ENCODE measurements around the gene FBN1. TPM values are rescaled to one million over a fixed set of nuclear protein-coding genes. Genes with fewer than 3 reads are reported as not detected.

Gene FBN1
- total RNA-seq, 2 donors from 2014 or later = 57.1 to 84.9 TPM

DNA sequence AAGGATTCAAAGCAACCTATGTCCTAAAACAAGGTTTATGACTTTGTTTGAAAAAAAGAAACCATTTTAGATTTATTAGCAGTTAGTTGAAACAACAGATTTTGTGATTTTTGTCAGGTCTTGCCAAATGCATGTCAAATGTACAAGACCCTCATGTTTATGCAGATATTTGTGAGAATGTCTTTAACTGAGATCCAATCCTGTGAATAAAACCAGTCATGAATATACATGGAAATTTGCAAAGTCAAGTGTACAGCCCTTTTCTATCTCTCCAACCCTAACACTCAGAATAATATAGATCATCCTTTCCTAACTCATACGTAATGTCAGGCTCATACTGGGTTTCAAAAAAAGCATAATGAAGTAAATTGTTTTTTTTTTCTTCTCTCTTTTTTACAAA is 237.9 kb downstream of the FBN1 start:
- TF ChIP-seq, protein P1, sequence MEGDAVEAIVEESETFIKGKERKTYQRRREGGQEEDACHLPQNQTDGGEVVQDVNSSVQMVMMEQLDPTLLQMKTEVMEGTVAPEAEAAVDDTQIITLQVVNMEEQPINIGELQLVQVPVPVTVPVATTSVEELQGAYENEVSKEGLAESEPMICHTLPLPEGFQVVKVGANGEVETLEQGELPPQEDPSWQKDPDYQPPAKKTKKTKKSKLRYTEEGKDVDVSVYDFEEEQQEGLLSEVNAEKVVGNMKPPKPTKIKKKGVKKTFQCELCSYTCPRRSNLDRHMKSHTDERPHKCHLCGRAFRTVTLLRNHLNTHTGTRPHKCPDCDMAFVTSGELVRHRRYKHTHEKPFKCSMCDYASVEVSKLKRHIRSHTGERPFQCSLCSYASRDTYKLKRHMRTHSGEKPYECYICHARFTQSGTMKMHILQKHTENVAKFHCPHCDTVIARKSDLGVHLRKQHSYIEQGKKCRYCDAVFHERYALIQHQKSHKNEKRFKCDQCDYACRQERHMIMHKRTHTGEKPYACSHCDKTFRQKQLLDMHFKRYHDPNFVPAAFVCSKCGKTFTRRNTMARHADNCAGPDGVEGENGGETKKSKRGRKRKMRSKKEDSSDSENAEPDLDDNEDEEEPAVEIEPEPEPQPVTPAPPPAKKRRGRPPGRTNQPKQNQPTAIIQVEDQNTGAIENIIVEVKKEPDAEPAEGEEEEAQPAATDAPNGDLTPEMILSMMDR (IDR thresholded peaks at IDR 0.05) = no peak
- no peak for DNase-seq (ENCODE audit: low spot score)
- Histone ChIP-seq H3K4me3 (no peak overlapping the region), H3K27ac (no peak overlapping the region), H3K9me3 (no peaks in the 10 kb centered on the region), H3K27me3 (no peaks in the 10 kb centered on the region), H3K36me3 (peaks cover 11% of the 10 kb centered on the region), H3K4me1 (peaks cover 0 to 6% of the 10 kb centered on the region in 2 donors)

DNA sequence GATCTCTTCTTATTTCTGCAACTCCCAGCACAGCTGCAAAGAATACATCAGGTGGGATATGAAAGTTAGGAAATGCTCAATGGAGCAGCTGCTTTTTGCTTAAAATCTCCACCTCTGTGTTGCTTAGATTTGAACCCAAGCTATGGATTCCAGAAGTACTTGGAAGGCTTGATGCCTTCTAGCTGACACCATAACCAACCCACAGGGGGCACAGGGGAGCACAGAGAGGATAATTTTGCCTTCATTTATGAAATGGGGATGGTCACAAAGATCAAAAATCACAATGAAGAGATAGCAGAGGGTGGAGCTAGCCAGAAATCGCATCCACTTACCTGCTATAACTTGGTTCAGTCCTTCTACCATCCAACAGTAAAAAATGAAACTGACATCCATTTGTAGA is 238.6 kb downstream of the FBN1 start:
- TF ChIP-seq, protein P1 (IDR thresholded peaks at IDR 0.05) = no peak
- H3K4me1 ChIP-seq = no peaks in the 10 kb centered on the region
- no peaks in the 10 kb centered on the region for H3K9me3 ChIP-seq
- DNase-seq (ENCODE audit: low spot score) = no peak
- H3K27me3 ChIP-seq = no peaks in the 10 kb centered on the region
- no peak overlapping the region for H3K27ac ChIP-seq
- no peak overlapping the region for H3K4me3 ChIP-seq
- H3K36me3 ChIP-seq = peaks cover 11% of the 10 kb centered on the region

DNA sequence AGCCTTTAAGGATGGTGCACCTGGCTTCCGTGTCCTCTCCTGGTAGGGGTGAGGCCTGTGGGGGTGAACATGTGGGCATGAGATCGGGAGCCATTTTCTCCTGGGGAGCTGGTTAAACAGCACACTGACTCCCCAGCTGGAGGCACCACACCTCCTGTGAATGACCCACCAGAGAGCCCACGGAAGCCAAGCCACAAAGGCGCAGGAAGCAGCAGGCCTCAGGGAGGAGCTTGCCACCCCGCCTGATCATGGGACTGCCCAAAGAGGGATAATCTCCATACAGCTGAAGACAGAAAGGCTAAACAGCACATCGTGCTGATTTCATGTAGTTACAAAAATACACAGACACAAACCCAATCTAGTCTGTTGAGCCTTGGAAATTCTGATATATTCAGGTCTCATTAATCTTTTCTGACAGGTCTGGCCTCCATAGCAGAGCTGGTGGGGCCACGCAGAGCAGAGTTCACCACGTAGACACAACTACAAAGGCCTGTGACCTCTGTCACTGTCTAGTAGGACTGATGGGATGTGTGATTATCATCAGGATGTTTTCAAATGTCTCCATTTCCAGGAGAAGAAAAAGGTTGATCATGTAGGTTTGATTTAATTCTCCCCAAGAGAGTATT is 239.1 kb downstream of the FBN1 start:
- TF ChIP-seq, protein P1 (IDR thresholded peaks at IDR 0.05) = no peak
- no peaks in the 10 kb centered on the region for H3K4me1 ChIP-seq
- no peak for DNase-seq (ENCODE audit: low spot score)

DNA sequence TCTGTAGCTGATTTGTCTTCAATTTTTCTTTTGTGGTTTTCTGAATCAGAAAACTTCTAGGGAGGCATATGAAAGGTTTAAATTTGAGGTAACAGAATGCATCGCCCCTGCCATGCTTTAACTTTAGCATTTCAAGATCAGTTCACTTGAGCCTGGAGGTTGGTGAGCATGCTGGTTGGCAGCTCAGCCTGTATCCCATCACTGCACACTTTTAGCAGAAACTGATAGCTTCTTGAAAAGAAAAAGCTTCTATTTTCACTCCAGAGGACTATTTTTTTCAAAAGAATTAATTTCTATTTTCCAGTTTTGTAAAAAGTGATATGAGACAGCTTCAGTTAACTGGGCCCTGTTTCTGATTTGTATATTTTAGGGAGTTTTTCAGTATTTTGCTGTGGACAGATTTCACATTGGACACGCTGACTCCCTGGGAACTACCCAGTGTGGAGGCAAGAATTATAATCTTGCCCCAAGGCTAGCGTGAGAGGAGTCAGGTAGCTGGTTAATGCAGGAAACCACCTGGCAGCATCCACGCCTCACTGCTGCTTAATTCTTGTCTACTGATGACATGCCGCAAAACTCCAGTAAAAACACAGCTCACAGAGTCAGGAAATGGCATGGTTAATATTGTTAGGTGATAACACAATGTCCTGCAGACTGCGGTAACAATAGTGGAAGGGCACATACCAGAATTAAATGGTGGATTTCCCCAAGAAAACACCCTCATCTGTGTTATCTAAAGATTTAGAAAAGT is 242.9 kb downstream of the FBN1 start:
- no peak overlapping the region for H3K27ac ChIP-seq
- no peaks in the 10 kb centered on the region for H3K9me3 ChIP-seq
- H3K4me1 ChIP-seq = peaks cover 0 to 4% of the 10 kb centered on the region in 2 donors
- TF ChIP-seq, protein P1 (IDR thresholded peaks at IDR 0.05) = no peak
- no peak overlapping the region for H3K4me3 ChIP-seq
- H3K36me3 ChIP-seq = no peaks in the 10 kb centered on the region
- no peak for DNase-seq (ENCODE audit: low spot score)
- no peaks in the 10 kb centered on the region for H3K27me3 ChIP-seq

More for the DNA sequence above, 239.1 kb downstream of the FBN1 start:
- H3K36me3 ChIP-seq = peaks cover 10% of the 10 kb centered on the region
- no peaks in the 10 kb centered on the region for H3K27me3 ChIP-seq
- no peaks in the 10 kb centered on the region for H3K9me3 ChIP-seq
- peak overlapping the region in 1 of 2 donors; percentile 23 for H3K27ac ChIP-seq
- H3K4me3 ChIP-seq = no peak overlapping the region

DNA sequence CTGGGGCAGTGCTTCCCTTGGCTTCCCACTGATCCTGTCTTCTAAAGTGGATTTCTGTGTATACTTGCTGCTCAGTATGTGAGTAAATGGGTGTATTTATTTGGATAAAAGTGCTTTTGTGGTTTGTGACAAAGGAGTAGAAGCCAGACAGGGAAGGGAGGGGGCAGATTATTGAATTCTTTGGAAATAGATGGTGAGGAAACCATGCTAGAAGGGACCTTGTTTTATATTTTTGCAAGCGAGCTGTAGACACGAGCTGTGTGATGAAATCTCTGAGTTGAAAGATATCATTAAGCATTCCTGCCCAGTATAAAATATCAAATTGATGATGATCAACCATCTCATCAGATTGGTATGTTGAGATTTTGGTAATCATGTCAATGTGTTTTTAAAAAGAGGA is 245.4 kb downstream of the FBN1 start:
- Histone ChIP-seq H3K27me3 (no peaks in the 10 kb centered on the region), H3K9me3 (no peaks in the 10 kb centered on the region), H3K4me1 (peaks cover 0 to 22% of the 10 kb centered on the region in 2 donors), H3K4me3 (no peak overlapping the region), H3K27ac (peak overlapping the region in 1 of 2 donors; percentile 41), H3K36me3 (no peaks in the 10 kb centered on the region)
- TF ChIP-seq, protein P1 (IDR thresholded peaks at IDR 0.05) = no peak
- no peak for DNase-seq (ENCODE audit: low spot score)

Data from right atrium auricular region (tissue), 2 donors.